PFSK-1 (cell line): ENCODE data around the gene CALML6.

Source experiments
- FOXP2 ChIP-seq: optimal IDR thresholded peaks from 2 replicates; pipeline ENCODE3; 2011; ENCODE audit warnings: borderline replicate concordance, control low read depth, inconsistent platforms; ENCODE audit not compliant: insufficient read depth; ENCODE audit errors: extremely low read length, extremely low read depth
- POLR2AphosphoS5 ChIP-seq: IDR thresholded peaks from 2 replicates; pipeline ENCODE4 v1.6.1; 2012; ENCODE audit warnings: low read depth, mild to moderate bottlenecking, control low read depth, low read length, moderate library complexity
- REST ChIP-seq, 2 experiments: IDR thresholded peaks; 2 replicates each; pipeline versions ENCODE4 v1.6.1 to v1.8.0; 2011 to 2012; ENCODE audit warnings: low read depth in 2 of 2, low read length in 2 of 2, control low read depth in 1 of 2, inconsistent platforms in 1 of 2, mild to moderate bottlenecking in 1 of 2, moderate library complexity in 1 of 2; ENCODE audit not compliant: insufficient read depth in 1 of 2
- SIN3A ChIP-seq: IDR thresholded peaks from 2 replicates; pipeline ENCODE4 v1.6.1; 2012; ENCODE audit warnings: mild to moderate bottlenecking, low read length, moderate library complexity, borderline replicate concordance; ENCODE audit not compliant: insufficient read depth
- TAF1 ChIP-seq: IDR thresholded peaks from 2 replicates; pipeline ENCODE4 v1.6.1; 2012; ENCODE audit warnings: low read length, control low read depth, borderline replicate concordance; ENCODE audit not compliant: insufficient read depth

CALML6 gene

GRCh38 chr1:1906185-1907097 lies 8.6 kb upstream of the CALML6 start:
- TF ChIP-seq SIN3A = no peak
- no peak for TF ChIP-seq TAF1
- no peak for TF ChIP-seq REST (IDR thresholded peaks at IDR 0.05; ENCODE audit: insufficient read depth in 1 of 2, low read depth in 2 of 2, low read length in 2 of 2)
- TF ChIP-seq FOXP2 = peak; percentile 47
- TF ChIP-seq POLR2AphosphoS5 = no peak

DNA sequence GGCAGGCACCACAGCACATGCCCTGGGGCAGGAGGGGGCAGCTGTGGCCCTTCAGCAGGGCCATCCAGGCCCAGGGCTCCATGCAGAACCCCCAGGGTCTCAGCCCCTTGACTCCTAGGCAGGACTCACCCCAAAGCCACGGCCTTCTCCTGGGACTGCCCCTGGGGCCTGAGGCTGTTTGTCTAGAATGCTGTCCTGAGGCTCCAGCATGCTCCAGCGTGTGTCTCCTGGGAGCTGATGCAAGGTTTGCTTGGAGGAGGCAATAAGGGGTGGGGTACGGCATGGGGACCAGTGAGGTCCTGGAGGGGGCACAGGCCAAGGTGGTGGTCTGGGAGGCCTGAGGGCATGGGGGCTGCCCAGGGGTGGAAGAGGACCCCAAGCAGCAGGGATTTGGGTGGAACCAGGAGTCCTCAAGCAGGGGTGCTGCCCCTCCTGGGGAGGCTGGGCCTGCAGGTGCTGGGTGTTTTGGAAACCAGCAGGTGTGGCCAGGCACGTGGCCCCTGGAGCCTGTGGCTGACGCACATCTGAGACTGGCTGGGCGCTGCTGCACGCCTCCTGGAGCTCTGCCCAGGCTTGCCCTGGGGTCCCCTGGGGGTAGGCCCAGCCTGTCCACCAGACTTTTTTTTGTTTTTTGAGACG lies 7.8 kb upstream of the CALML6 start:
- TF ChIP-seq TAF1 = no peak

- TF ChIP-seq REST (IDR thresholded peaks at IDR 0.05; ENCODE audit: insufficient read depth in 1 of 2, low read depth in 2 of 2, low read length in 2 of 2) (no peak), FOXP2 (peak; percentile 5), POLR2AphosphoS5 (no peak), SIN3A (no peak), TAF1 (no peak)
Measured at GRCh38 chr1:1908506-1908791, 6.6 kb upstream of the CALML6 start.

- no peak for TF ChIP-seq POLR2AphosphoS5
- no peak for TF ChIP-seq SIN3A
- no peak for TF ChIP-seq TAF1
- no peak for TF ChIP-seq REST (IDR thresholded peaks at IDR 0.05; ENCODE audit: insufficient read depth in 1 of 2, low read depth in 2 of 2, low read length in 2 of 2)
- TF ChIP-seq FOXP2 = no peak
Measured at GRCh38 chr1:1910033-1910465, 5.0 kb upstream of the CALML6 start.

- TF ChIP-seq FOXP2 (no peak), POLR2AphosphoS5 (no peak), REST (IDR thresholded peaks at IDR 0.05; ENCODE audit: insufficient read depth in 1 of 2, low read depth in 2 of 2, low read length in 2 of 2) (no peak), TAF1 (no peak), SIN3A (no peak)
Measured at GRCh38 chr1:1910651-1911331, 4.3 kb upstream of the CALML6 start.
